GM19395 (cell line): Measurements from ENCODE around the gene ESPNL.

Source experiments
- ATAC-seq: cut with Tn5 transposase; IDR thresholded peaks from one replicate; pipeline ENCODE4 v1.9.1; 2021; ENCODE audit warnings: mild to moderate bottlenecking, moderate library complexity; ENCODE audit not compliant: unreplicated experiment

ESPNL gene

GRCh38 chr2:238097988-238098871 is 1.9 kb upstream of the ESPNL start:
- peak; percentile 66 for ATAC-seq

- peak; percentile 31 for ATAC-seq
Observed at GRCh38 chr2:238098901-238099713, 1.0 kb upstream of the ESPNL start.

GRCh38 chr2:238099714-238100048 is 459 bp upstream of the ESPNL start:
- ATAC-seq: no peak

- ATAC-seq: no peak
Observed at GRCh38 chr2:238100821-238101771, 956 bp downstream of the ESPNL start.

GRCh38 chr2:238101891-238102841 is 2.0 kb downstream of the ESPNL start:
- no peak for ATAC-seq

- ATAC-seq: no peak
Observed at GRCh38 chr2:238102865-238103264, 2.7 kb downstream of the ESPNL start.

- no peak for ATAC-seq
Observed at GRCh38 chr2:238103465-238104225, 3.5 kb downstream of the ESPNL start.

- ATAC-seq: no peak
Observed at GRCh38 chr2:238104226-238104690, 4.1 kb downstream of the ESPNL start.

GRCh38 chr2:238104691-238105371 is 4.7 kb downstream of the ESPNL start:
- no peak for ATAC-seq

GRCh38 chr2:238105506-238106338 is 5.6 kb downstream of the ESPNL start:
- ATAC-seq: no peak

GRCh38 chr2:238106339-238106697 is 6.2 kb downstream of the ESPNL start:
- ATAC-seq: no peak

- ATAC-seq: peak; percentile 24
Observed at GRCh38 chr2:238106698-238107524, 6.8 kb downstream of the ESPNL start.

- ATAC-seq: peak; percentile 75
Observed at GRCh38 chr2:238107525-238108422, 7.6 kb downstream of the ESPNL start.

- peak; percentile 78 for ATAC-seq
Observed at GRCh38 chr2:238108423-238109183, 8.5 kb downstream of the ESPNL start.

- ATAC-seq: no peak
Observed at GRCh38 chr2:238113611-238114010, 13.5 kb downstream of the ESPNL start.
